Measurements from ENCODE around the gene NBAS. TPM values are rescaled to one million over a fixed set of nuclear protein-coding genes. Genes with fewer than 3 reads are reported as not detected.

Gene NBAS
- total RNA-seq, 1 experiment from 2014 or later = 32.5 TPM

DNA sequence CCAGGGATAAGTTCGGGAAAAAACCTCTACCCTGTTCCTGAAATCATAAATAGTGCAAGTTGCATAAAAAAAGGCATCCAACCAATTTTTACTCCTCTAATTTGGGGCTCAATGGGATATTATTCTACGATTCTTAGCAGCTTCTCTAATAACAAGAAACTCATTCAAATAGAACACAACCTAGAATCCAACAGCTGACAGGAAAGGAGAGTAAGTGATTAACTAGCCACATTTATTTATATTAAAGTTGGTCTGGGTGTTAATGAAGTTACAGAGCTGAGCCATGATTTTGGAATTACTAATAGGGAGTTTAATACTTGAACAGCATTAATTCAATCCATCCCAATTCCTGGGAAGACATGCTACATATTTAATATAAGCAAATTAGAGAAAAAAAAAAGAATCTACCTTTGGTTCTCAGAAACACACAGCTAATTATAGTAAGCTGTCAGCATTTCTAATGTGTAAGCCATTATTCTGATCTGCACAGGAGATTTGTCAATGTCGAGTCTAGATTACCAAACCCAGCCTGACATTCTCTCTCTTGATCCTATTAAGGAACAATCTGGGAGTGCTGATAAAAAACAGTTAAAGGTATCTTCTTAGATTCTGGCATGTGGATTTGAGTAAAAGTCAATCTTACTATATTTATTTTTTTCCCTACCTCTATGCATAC lies 267.7 kb downstream of the NBAS start:
- Histone ChIP-seq H3K79me1 (ENCODE audit: insufficient read depth, low read depth, low read length, poor library complexity, severe bottlenecking) (no peaks in the 10 kb centered on the region), H3K23ac (ENCODE audit: insufficient read length, low read depth, low read length) (no peak overlapping the region), H3K23me2 (ENCODE audit: insufficient read length, low read depth, low read length, poor library complexity, severe bottlenecking) (no peaks in the 10 kb centered on the region), H3K4ac (ENCODE audit: low read depth, low read length) (no peak overlapping the region), H2BK5ac (ENCODE audit: insufficient read length, low read length) (no peak overlapping the region), H2AFZ (ENCODE audit: low read length) (no peak overlapping the region), H3K14ac (ENCODE audit: insufficient read depth, low read length) (no peak overlapping the region), H3K56ac (ENCODE audit: insufficient read length, low read depth, low read length) (no peak overlapping the region), H3K4me2 (ENCODE audit: insufficient read depth, insufficient read length, low read length) (no peak overlapping the region), H3T11ph (ENCODE audit: low read length) (no peak overlapping the region), H4K8ac (replicated peaks; ENCODE audit: insufficient read length, low read depth, low read length) (no peak overlapping the region), H2BK20ac (ENCODE audit: low read depth, low read length, poor library complexity, severe bottlenecking) (no peak overlapping the region), H2BK12ac (ENCODE audit: insufficient read length, low read depth, low read length) (no peak overlapping the region), H3K27ac (ENCODE audit: insufficient read length, low read depth, low read length) (no peak overlapping the region), H3K9ac (ENCODE audit: extremely low read depth, insufficient read length, low read length) (no peak overlapping the region), H4K20me1 (ENCODE audit: control insufficient read depth, insufficient read depth, insufficient read length) (no peaks in the 10 kb centered on the region), H4K91ac (ENCODE audit: insufficient read length, low read depth, low read length) (no peak overlapping the region), H3K18ac (ENCODE audit: insufficient read length, low read depth, low read length) (no peak overlapping the region), H2AK5ac (ENCODE audit: insufficient read length, low read length) (no peak overlapping the region), H3K79me2 (ENCODE audit: insufficient read depth, low read length) (no peaks in the 10 kb centered on the region), H3K4me1 (ENCODE audit: insufficient read depth, low read length) (no peaks in the 10 kb centered on the region), H3K27me3 (ENCODE audit: insufficient read depth, low read length) (no peaks in the 10 kb centered on the region), H2BK15ac (ENCODE audit: low read depth, low read length) (no peak overlapping the region), H4K5ac (ENCODE audit: insufficient read length, low read depth, low read length) (no peak overlapping the region), H3K9me3 (ENCODE audit: control insufficient read depth, low read depth, low read length) (no peaks in the 10 kb centered on the region), H2BK120ac (ENCODE audit: low read depth, low read length, poor library complexity, severe bottlenecking) (no peak overlapping the region)
- H3K27ac Mint-ChIP-seq = no peak overlapping the region
- H3K9me3 Mint-ChIP-seq = no peaks in the 10 kb centered on the region
- H3K4me3 Mint-ChIP-seq = no peak overlapping the region
- peaks cover 4 to 9% (median 6%) of the 10 kb centered on the region in 3 experiments; a peak in 5 of 7 replicates for H3K36me3 Mint-ChIP-seq (ENCODE audit: insufficient read depth in 1 of 3, low read depth in 3 of 3)
- TF ChIP-seq, protein P1, sequence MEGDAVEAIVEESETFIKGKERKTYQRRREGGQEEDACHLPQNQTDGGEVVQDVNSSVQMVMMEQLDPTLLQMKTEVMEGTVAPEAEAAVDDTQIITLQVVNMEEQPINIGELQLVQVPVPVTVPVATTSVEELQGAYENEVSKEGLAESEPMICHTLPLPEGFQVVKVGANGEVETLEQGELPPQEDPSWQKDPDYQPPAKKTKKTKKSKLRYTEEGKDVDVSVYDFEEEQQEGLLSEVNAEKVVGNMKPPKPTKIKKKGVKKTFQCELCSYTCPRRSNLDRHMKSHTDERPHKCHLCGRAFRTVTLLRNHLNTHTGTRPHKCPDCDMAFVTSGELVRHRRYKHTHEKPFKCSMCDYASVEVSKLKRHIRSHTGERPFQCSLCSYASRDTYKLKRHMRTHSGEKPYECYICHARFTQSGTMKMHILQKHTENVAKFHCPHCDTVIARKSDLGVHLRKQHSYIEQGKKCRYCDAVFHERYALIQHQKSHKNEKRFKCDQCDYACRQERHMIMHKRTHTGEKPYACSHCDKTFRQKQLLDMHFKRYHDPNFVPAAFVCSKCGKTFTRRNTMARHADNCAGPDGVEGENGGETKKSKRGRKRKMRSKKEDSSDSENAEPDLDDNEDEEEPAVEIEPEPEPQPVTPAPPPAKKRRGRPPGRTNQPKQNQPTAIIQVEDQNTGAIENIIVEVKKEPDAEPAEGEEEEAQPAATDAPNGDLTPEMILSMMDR (conservative IDR thresholded peaks at IDR 0.05) = no peak
- no peaks in the 10 kb centered on the region for H3K27me3 Mint-ChIP-seq (ENCODE audit: low read depth)
- H3K4me1 Mint-ChIP-seq = 0 out of 4 replicates have a peak, but pooled peaks cover 0 to under 1% of the 10 kb centered on the region in 2 experiments
- no peak for DNase-seq
- WGBS (ENCODE audit: extremely low coverage, insufficient read length, low lambda C conversion rate) = no CpG with 5 or more reads among the region's 3 CpGs
